Endothelial cell of umbilical vein (primary cell): Measurements from ENCODE around the gene MRAS. TPM values are rescaled to one million over a fixed set of nuclear protein-coding genes. Genes with fewer than 3 reads are reported as not detected.

Source experiments
- BruUV-seq: library from RNA; stranded (reverse); fragments of 400-500 nt; replicated peaks from 2 replicates; lab custom pipeline; 2021; lab: Mats Ljungman, UMichigan
- CTCF ChIA-PET: fragments of 300-600, 350-600 bp; sonication (Branson Sonifier 250); formaldehyde crosslinking; loops from one replicate; lab custom pipeline; 2021; ENCODE audit warnings: antibody characterized with exemption, inconsistent platforms; lab: Charles Lee
- POLR2A ChIA-PET: fragments of 300-600, 350-600 bp; sonication (Branson Sonifier 250); formaldehyde crosslinking; loops from one replicate; lab custom pipeline; 2021; ENCODE audit warnings: antibody characterized with exemption, inconsistent platforms; lab: Charles Lee
- DNase-seq: peaks from one replicate; pipeline ENCODE4 v3.0.0-alpha.2; 2011; ENCODE audit warnings: low read depth, low spot score
- FAIRE-seq: peaks from 2 replicates; lab custom pipeline; 2011; peaks lifted over from hg19 to GRCh38; lab: Jason Lieb, UNC
- H2AFZ ChIP-seq: 2 replicates; pipeline ENCODE4 v1.6.0; 2012; ENCODE audit warnings: low read depth, low read length, control low read depth, inconsistent platforms
- H3K27ac ChIP-seq: 2 replicates; pipeline ENCODE4 v1.5.1; 2011; ENCODE audit warnings: low read depth, mild to moderate bottlenecking, control low read depth, low read length, moderate library complexity; ENCODE audit not compliant: insufficient read depth
- H3K27me3 ChIP-seq, 2 experiments: 2 replicates each; pipeline versions ENCODE4 v1.6.0 to v1.6.1; 2011; ENCODE audit warnings: low read length in 2 of 2, mixed read lengths in 1 of 2; ENCODE audit not compliant: control insufficient read depth in 2 of 2, insufficient read depth in 2 of 2
- H3K36me3 ChIP-seq, 2 experiments: 2 replicates in 1 of 2; 3 replicates in 1 of 2; pipeline ENCODE4 v1.5.1; 2011; ENCODE audit warnings: low read length in 2 of 2, mild to moderate bottlenecking in 1 of 2, moderate library complexity in 1 of 2; ENCODE audit not compliant: control insufficient read depth in 2 of 2, insufficient read depth in 2 of 2; ENCODE audit errors: extremely low read depth in 1 of 2
- H3K4me1 ChIP-seq: 3 replicates; pipeline ENCODE4 v1.5.1; 2011; ENCODE audit warnings: mild to moderate bottlenecking, low read length; ENCODE audit not compliant: control insufficient read depth, insufficient read depth; ENCODE audit errors: extremely low read depth
- H3K4me2 ChIP-seq: 2 replicates; pipeline ENCODE4 v1.6.1; 2011; ENCODE audit warnings: low read length, control low read depth, mixed read lengths; ENCODE audit not compliant: insufficient read depth
- H3K4me3 ChIP-seq, 3 experiments: fragments of 200-600 bp in 1 of 3; sonication (generic), shearing (Covaris generic) in 1 of 3; replicated peaks in 1 of 3; 2 replicates each; pipeline ENCODE4 v1.5.1; 2011 to 2016; ENCODE audit warnings: control low read depth in 3 of 3, low read length in 3 of 3, mild to moderate bottlenecking in 2 of 3, inconsistent platforms in 1 of 3, low read depth in 1 of 3, moderate library complexity in 1 of 3; ENCODE audit not compliant: insufficient read depth in 1 of 3
- H3K79me2 ChIP-seq: 2 replicates; pipeline ENCODE4 v1.6.0; 2012; ENCODE audit warnings: low read length, inconsistent platforms; ENCODE audit not compliant: control insufficient read depth, insufficient read depth
- H3K9ac ChIP-seq: replicated peaks from 2 replicates; pipeline ENCODE3; 2011; ENCODE audit warnings: low read length, control low read depth; ENCODE audit not compliant: insufficient read depth; ENCODE audit errors: extremely low read depth
- H3K9me1 ChIP-seq: replicated peaks from 3 replicates; pipeline ENCODE4 v1.6.0; 2011; ENCODE audit warnings: mild to moderate bottlenecking, low read length; ENCODE audit not compliant: control insufficient read depth, insufficient read depth; ENCODE audit errors: extremely low read depth
- H3K9me3 ChIP-seq: replicated peaks from 2 replicates; pipeline ENCODE4 v1.5.1; 2012; ENCODE audit warnings: low read length, inconsistent platforms; ENCODE audit not compliant: control insufficient read depth, insufficient read depth
- H4K20me1 ChIP-seq: replicated peaks from 2 replicates; pipeline ENCODE3; 2011; ENCODE audit warnings: mild to moderate bottlenecking, low read length; ENCODE audit not compliant: control insufficient read depth, insufficient read depth; ENCODE audit errors: extremely low read depth
- EZH2 ChIP-seq: IDR thresholded peaks from 2 replicates; pipeline ENCODE4 v1.6.1; 2012; ENCODE audit warnings: borderline replicate concordance, low read depth, mild to moderate bottlenecking, moderate library complexity, low read length, inconsistent platforms; ENCODE audit not compliant: severe bottlenecking
- FOS ChIP-seq: IDR thresholded peaks from 2 replicates; pipeline ENCODE4 v1.6.1; 2011; ENCODE audit warnings: mild to moderate bottlenecking, low read length, moderate library complexity, borderline replicate concordance; ENCODE audit not compliant: insufficient read depth
- GATA2 ChIP-seq: IDR thresholded peaks from 2 replicates; pipeline ENCODE4 v1.7.0; 2011; ENCODE audit warnings: low read depth, mild to moderate bottlenecking, moderate library complexity, mixed read lengths, low read length; ENCODE audit not compliant: insufficient read length, insufficient read depth
- JUN ChIP-seq: IDR thresholded peaks from 2 replicates; pipeline ENCODE4 v1.6.1; 2011; ENCODE audit warnings: borderline replicate concordance, low read depth; ENCODE audit not compliant: insufficient read length, insufficient read depth
- MYC ChIP-seq: IDR thresholded peaks from one replicate; pipeline ENCODE4 v1.6.1; 2011; ENCODE audit warnings: mild to moderate bottlenecking, low read depth, low read length
- POLR2A ChIP-seq: IDR thresholded peaks from 2 replicates; pipeline ENCODE4 v1.6.1; 2012; ENCODE audit warnings: low read depth, mild to moderate bottlenecking, control low read depth, low read length
- POLR2AphosphoS5 ChIP-seq: IDR thresholded peaks from 2 replicates; pipeline ENCODE4 v1.6.1; 2012; ENCODE audit warnings: low read depth, mild to moderate bottlenecking, control low read depth, low read length, moderate library complexity; ENCODE audit not compliant: insufficient read depth
- dilution Hi-C: fragments of 300-500 bp; cut with MboI; formaldehyde crosslinking; loops from one replicate; pipeline ENCODE4 v1.15.0; 2019; ENCODE audit warnings: low sequenced_read_pairs; ENCODE audit not compliant: extremely low pct_ligation_motif_present
- intact Hi-C: fragments of 100-400 bp; cut with micrococcal nuclease; formaldehyde crosslinking; loops from one replicate; pipeline ENCODE4 v1.10.0; 2022
- polyA plus RNA-seq, 4 experiments: library from polyadenylated mRNA; depleted of rRNA in 3 of 4; stranded (reverse) in 3 of 4; unstranded in 1 of 4; fragments of >200 nt; gene quantifications; 2 replicates each; pipeline versions ENCODE4 v1.2.1 to v1.2.3, GENCODE V29; 2011 to 2012; ENCODE audit warnings: missing spikeins in 1 of 4
- total RNA-seq: library from RNA; stranded (reverse); gene quantifications from 2 replicates; pipeline ENCODE4 v1.2.3, GENCODE V29; 2021
- TF ChIP-seq, protein P1 (sequence below), 2 donors: IDR thresholded peaks; 1 replicate in 1 of 2; 2 replicates in 1 of 2; pipeline ENCODE4 v1.5.1; 2011; ENCODE audit warnings: low read length in 2 of 2, mild to moderate bottlenecking in 2 of 2, moderate library complexity in 2 of 2, control low read depth in 1 of 2, inconsistent platforms in 1 of 2, low read depth in 1 of 2; ENCODE audit not compliant: insufficient read depth in 1 of 2; ENCODE audit errors: extremely low read depth in 1 of 2
- TF ChIP-seq, protein P2 (sequence below): IDR thresholded peaks from 2 replicates; pipeline ENCODE4 v1.6.1; 2011; ENCODE audit not compliant: insufficient read depth, insufficient read length

Gene MRAS
- total and polyA plus RNA-seq, 2 donors (not counting 3 experiments of a cell fraction or from before 2014, with no cell fraction given) = 14.6 to 16.5 TPM

DNA sequence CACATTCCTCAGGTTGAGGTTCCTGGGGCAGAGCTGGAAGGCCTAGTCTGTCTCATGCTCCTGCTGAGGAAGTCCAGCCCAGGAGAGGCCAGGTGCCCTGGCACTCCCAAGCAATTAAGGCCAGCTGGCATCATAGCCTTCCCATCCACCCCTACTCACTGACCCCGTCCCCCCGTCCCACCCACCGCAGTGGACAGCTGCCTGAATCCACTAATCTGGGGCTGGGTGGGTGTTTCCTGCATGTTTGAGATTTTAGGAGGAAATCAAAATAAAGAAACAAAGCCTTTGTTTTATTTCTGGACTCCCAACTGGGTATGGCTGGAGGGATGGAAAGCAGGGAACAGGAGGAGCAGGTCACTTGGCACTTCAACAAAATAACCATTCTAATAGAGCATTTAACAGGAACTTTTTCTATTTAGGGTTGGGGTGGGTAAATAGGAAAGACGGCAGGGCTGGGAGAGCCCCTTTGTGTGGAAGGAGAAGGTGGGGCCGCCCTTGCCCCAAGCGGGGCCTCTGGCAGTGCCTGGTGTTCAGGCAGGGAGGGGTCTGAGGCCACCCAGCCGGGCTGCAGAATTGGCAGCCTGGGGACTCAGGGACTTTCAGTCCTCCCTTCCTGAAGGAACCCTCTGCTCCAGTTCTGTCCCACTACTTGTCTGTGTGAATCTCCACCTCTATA, 8.5 kb downstream of the MRAS start:
- Histone ChIP-seq H3K4me1 (no peaks in the 10 kb centered on the region), H3K4me3 (no peak overlapping the region), H3K27ac (no peak overlapping the region), H3K9me3 (no peaks in the 10 kb centered on the region), H3K4me2 (no peak overlapping the region), H2AFZ (no peak overlapping the region), H3K9me1 (no peaks in the 10 kb centered on the region), H3K79me2 (no peaks in the 10 kb centered on the region), H3K36me3 (no peaks in the 10 kb centered on the region), H4K20me1 (no peaks in the 10 kb centered on the region), H3K9ac (no peak overlapping the region), H3K27me3 (no peaks in the 10 kb centered on the region)
- dilution Hi-C loops = no loop called here
- POLR2A ChIA-PET = no interaction called here
- no TSS peak for BruUV-seq
- CTCF ChIA-PET = interaction anchor here (0.9 kb wide), 1 partner anchor 52 kb away, joined by 4 read pairs; no protein-coding TSS in a partner anchor
- no peak for FAIRE-seq
- intact Hi-C loops = no loop called here
- DNase-seq = no peak
- TF ChIP-seq FOS (no peak), MYC (no peak), GATA2 (no peak), POLR2A (no peak), JUN (no peak), EZH2 (no peak), POLR2AphosphoS5 (no peak)
- TF ChIP-seq, protein P1, sequence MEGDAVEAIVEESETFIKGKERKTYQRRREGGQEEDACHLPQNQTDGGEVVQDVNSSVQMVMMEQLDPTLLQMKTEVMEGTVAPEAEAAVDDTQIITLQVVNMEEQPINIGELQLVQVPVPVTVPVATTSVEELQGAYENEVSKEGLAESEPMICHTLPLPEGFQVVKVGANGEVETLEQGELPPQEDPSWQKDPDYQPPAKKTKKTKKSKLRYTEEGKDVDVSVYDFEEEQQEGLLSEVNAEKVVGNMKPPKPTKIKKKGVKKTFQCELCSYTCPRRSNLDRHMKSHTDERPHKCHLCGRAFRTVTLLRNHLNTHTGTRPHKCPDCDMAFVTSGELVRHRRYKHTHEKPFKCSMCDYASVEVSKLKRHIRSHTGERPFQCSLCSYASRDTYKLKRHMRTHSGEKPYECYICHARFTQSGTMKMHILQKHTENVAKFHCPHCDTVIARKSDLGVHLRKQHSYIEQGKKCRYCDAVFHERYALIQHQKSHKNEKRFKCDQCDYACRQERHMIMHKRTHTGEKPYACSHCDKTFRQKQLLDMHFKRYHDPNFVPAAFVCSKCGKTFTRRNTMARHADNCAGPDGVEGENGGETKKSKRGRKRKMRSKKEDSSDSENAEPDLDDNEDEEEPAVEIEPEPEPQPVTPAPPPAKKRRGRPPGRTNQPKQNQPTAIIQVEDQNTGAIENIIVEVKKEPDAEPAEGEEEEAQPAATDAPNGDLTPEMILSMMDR (IDR thresholded peaks at IDR 0.05; ENCODE audit: extremely low read depth in 1 of 2, insufficient read depth in 1 of 2, low read depth in 1 of 2, low read length in 2 of 2) = no peak
- TF ChIP-seq, protein P2, sequence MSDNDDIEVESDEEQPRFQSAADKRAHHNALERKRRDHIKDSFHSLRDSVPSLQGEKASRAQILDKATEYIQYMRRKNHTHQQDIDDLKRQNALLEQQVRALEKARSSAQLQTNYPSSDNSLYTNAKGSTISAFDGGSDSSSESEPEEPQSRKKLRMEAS = no peak
